ENCODE results near the gene WIPI1. TPM values are rescaled to one million over a fixed set of nuclear protein-coding genes. Genes with fewer than 3 reads are reported as not detected.

Gene WIPI1
- total and polyA plus RNA-seq, 2 of the 13 experiments (the other 11 are each of a cell fraction or from before 2014, with no cell fraction given): 29.4 to 141 TPM

GRCh38 chr17:68437979-68438822 is 19.1 kb downstream of the WIPI1 start (continued):
- TF ChIP-seq SNRNP70 (IDR thresholded peaks at IDR 0.05; ENCODE audit: low read depth, low read length) (no peak), ZNF703 (CRISPR knock-in tag; IDR thresholded peaks at IDR 0.05; ENCODE audit: borderline replicate concordance) (no peak), ZFYVE20 (CRISPR knock-in tag; IDR thresholded peaks at IDR 0.05; ENCODE audit: borderline replicate concordance, low read depth) (no peak), ZNF83 (CRISPR knock-in tag; IDR thresholded peaks at IDR 0.05; ENCODE audit: borderline replicate concordance) (0 out of 2 replicates have a peak, but pooled peaks have one; percentile 55), ZNF253 (CRISPR knock-in tag; IDR thresholded peaks at IDR 0.05; ENCODE audit: borderline replicate concordance) (no peak), RBAK (CRISPR knock-in tag; IDR thresholded peaks at IDR 0.05) (no peak), ZNF292 (CRISPR knock-in tag; IDR thresholded peaks at IDR 0.05; ENCODE audit: borderline replicate concordance, low read depth) (peak; percentile 64; the same call in 1 of the 2 replicates), ARNTL (CRISPR knock-in tag; IDR thresholded peaks at IDR 0.05) (no peak), ZNF75D (CRISPR knock-in tag; IDR thresholded peaks at IDR 0.05; ENCODE audit: borderline replicate concordance) (no peak), KMT2B (CRISPR knock-in tag; IDR thresholded peaks at IDR 0.05) (peak; percentile 47; the same call in 1 of the 2 replicates), ZNF503 (CRISPR knock-in tag; IDR thresholded peaks at IDR 0.05) (no peak), ZNF644 (CRISPR knock-in tag; IDR thresholded peaks at IDR 0.05; ENCODE audit: low read depth) (0 out of 2 replicates have a peak, but pooled peaks have one; percentile 8), ZNF816 (CRISPR knock-in tag; IDR thresholded peaks at IDR 0.05; ENCODE audit: borderline replicate concordance) (no peak), NFATC3 (CRISPR knock-in tag; IDR thresholded peaks at IDR 0.05) (no peak), HIVEP1 (CRISPR knock-in tag; IDR thresholded peaks at IDR 0.05) (no peak), ISX (CRISPR knock-in tag; conservative IDR thresholded peaks at IDR 0.05) (no peak), SP2 (CRISPR knock-in tag; IDR thresholded peaks at IDR 0.05) (no peak), SSRP1 (CRISPR knock-in tag; IDR thresholded peaks at IDR 0.05) (no peak; the same call in 1 of the 2 replicates), NCOA2 (CRISPR knock-in tag; IDR thresholded peaks at IDR 0.05) (0 out of 2 replicates have a peak, but pooled peaks have one; percentile 44), MED8 (CRISPR knock-in tag; IDR thresholded peaks at IDR 0.05; ENCODE audit: insufficient replicate concordance) (peak; percentile 24), ZNF792 (CRISPR knock-in tag; IDR thresholded peaks at IDR 0.05) (peak; percentile 69; the same call in 1 of the 2 replicates), POLR2AphosphoS2 (IDR thresholded peaks at IDR 0.05; ENCODE audit: low read depth, low read length) (no peak), ATM (IDR thresholded peaks at IDR 0.05; ENCODE audit: borderline replicate concordance) (no peak), ZNF781 (CRISPR knock-in tag; IDR thresholded peaks at IDR 0.05; ENCODE audit: borderline replicate concordance, not compliant biosample characterization) (no peak), TAF15 (IDR thresholded peaks at IDR 0.05; ENCODE audit: low read depth, low read length, poor library complexity, severe bottlenecking) (no peak), ZFP90 (CRISPR knock-in tag; IDR thresholded peaks at IDR 0.05; ENCODE audit: borderline replicate concordance) (peak; percentile 47; the same call in 1 of the 2 replicates), NPAS2 (CRISPR knock-in tag; IDR thresholded peaks at IDR 0.05; ENCODE audit: borderline replicate concordance) (no peak), PITX1 (CRISPR knock-in tag; IDR thresholded peaks at IDR 0.05) (peak; percentile 39; the same call in 1 of the 2 replicates), ZNF3 (CRISPR knock-in tag; IDR thresholded peaks at IDR 0.05) (no peak), BCL6 (CRISPR knock-in tag; IDR thresholded peaks at IDR 0.05) (no peak), NCOR1 (IDR thresholded peaks at IDR 0.05; ENCODE audit: borderline replicate concordance, low read length) (no peak), ZFP1 (CRISPR knock-in tag; IDR thresholded peaks at IDR 0.05) (no peak)

Measured in HepG2 (cell line).